GM23248 (cell line): Measurements from ENCODE around the gene OGT. TPM values are rescaled to one million over a fixed set of nuclear protein-coding genes. Genes with fewer than 3 reads are reported as not detected.

Experiments
- DNase-seq: peaks from one replicate; pipeline ENCODE4 v3.0.0-alpha.2; 2015
- H2AFZ ChIP-seq: fragments of 200-600 bp; sonication (generic); 2 replicates; pipeline ENCODE4 v1.6.1; 2016; ENCODE audit warnings: antibody characterized with exemption
- H3F3A ChIP-seq: fragments of 200-600 bp; sonication (generic); 2 replicates; pipeline ENCODE4 v1.6.1; 2016; ENCODE audit warnings: mild to moderate bottlenecking, antibody characterized with exemption, mixed run types; ENCODE audit not compliant: insufficient read depth
- H3K27ac ChIP-seq: fragments of 200-600 bp; sonication (generic); 2 replicates; pipeline ENCODE4 v1.5.1; 2016; ENCODE audit warnings: mild to moderate bottlenecking
- H3K27me3 ChIP-seq: fragments of 200-600 bp; sonication (generic); replicated peaks from 2 replicates; pipeline ENCODE4 v1.6.1; 2016; ENCODE audit warnings: mild to moderate bottlenecking; ENCODE audit not compliant: insufficient read depth
- H3K36me3 ChIP-seq: fragments of 200-600 bp; sonication (generic); 2 replicates; pipeline ENCODE4 v1.6.1; 2016; ENCODE audit warnings: low read depth, mild to moderate bottlenecking
- H3K4me1 ChIP-seq: fragments of 200-600 bp; sonication (generic); 2 replicates; pipeline ENCODE4 v1.6.1; 2016; ENCODE audit warnings: mild to moderate bottlenecking; ENCODE audit not compliant: insufficient read depth
- H3K4me2 ChIP-seq: fragments of 200-600 bp; sonication (generic); one replicate; pipeline ENCODE4 v1.6.1; 2016; ENCODE audit warnings: mild to moderate bottlenecking; ENCODE audit not compliant: unreplicated experiment
- H3K4me3 ChIP-seq: fragments of 200-600 bp; sonication (generic); 2 replicates; pipeline ENCODE4 v1.5.1; 2016; ENCODE audit warnings: mild to moderate bottlenecking
- H3K79me2 ChIP-seq: fragments of 200-600 bp; sonication (generic); 2 replicates; pipeline ENCODE4 v1.6.1; 2016; ENCODE audit warnings: mild to moderate bottlenecking; ENCODE audit not compliant: insufficient read depth
- H3K9ac ChIP-seq: fragments of 200-600 bp; sonication (generic); 2 replicates; pipeline ENCODE4 v1.6.1; 2016; ENCODE audit warnings: mild to moderate bottlenecking
- H3K9me2 ChIP-seq: fragments of 200-600 bp; sonication (generic); 2 replicates; pipeline ENCODE4 v1.6.1; 2016; ENCODE audit warnings: mixed run types, mild to moderate bottlenecking, moderate library complexity; ENCODE audit not compliant: insufficient read depth
- H3K9me3 ChIP-seq: fragments of 200-600 bp; sonication (generic); one replicate; pipeline ENCODE4 v1.6.1; 2017; ENCODE audit warnings: low read depth
- H4K20me1 ChIP-seq: fragments of 200-600 bp; sonication (generic); 2 replicates; pipeline ENCODE4 v1.6.0; 2016; ENCODE audit not compliant: insufficient read depth
- EZH2 ChIP-seq: fragments of 200-600 bp; sonication (generic); IDR thresholded peaks from 2 replicates; pipeline ENCODE4 v1.6.1; 2018; ENCODE audit warnings: antibody characterized with exemption, mild to moderate bottlenecking; ENCODE audit not compliant: insufficient read depth, poor library complexity, severe bottlenecking
- EZH2phosphoT487 ChIP-seq: fragments of 200-600 bp; sonication (generic); IDR thresholded peaks from 2 replicates; pipeline ENCODE4 v1.6.1; 2018; ENCODE audit warnings: antibody characterized with exemption, moderate library complexity, mild to moderate bottlenecking, low read depth; ENCODE audit not compliant: insufficient read depth
- WGBS, 2 experiments: methylation state at CpG; one replicate each; pipeline ENCODE4 v1.1.6; 2015 to 2017; ENCODE audit warnings: low lambda C conversion rate in 2 of 2, low coverage in 1 of 2; ENCODE audit errors: missing lambda C conversion rate in 2 of 2; 5-methylcytosine and 5-hydroxymethylcytosine counted together
- in situ Hi-C: fragments of 300-500 bp; cut with MboI; formaldehyde crosslinking; loops from 2 replicates; pipeline ENCODE4 v1.15.0; 2020
- polyA plus RNA-seq: library from polyadenylated mRNA; unstranded; fragments of >200 nt; fragmentation: Nextera tagmentation; extraction: Ambion mirVana; gene quantifications from 2 replicates; pipeline ENCODE4 v1.2.1, GENCODE V29; 2016
- total RNA-seq: library from RNA; depleted of rRNA; stranded (reverse); fragments of >200 nt; shearing (Covaris generic); gene quantifications from 2 replicates; pipeline ENCODE4 v1.2.3, GENCODE V29; 2014

The OGT gene
- total and polyA plus RNA-seq, 2 experiments from 2014 or later = 42.1 to 97.1 TPM

DNA sequence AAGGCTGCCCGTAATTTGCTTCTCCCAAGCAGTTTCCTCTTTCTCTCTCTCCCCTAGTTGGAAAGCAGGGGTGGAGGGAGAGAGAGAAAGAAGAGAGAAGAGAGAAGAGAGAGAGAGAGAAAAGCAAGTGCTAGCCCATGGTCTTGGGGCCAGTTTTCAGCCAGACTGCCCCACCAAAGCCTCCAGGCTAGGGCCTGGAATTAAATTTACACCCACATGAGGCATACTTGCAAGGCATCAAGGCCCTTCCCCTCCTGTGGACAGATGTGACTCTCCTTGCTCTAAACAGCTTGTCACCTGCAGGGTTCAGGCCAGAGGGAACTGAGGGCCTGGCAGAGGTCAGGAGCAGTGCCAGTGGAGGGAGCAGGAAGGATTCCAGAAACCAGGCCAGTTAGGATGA is 87.1 kb downstream of the OGT start:
- 80 to 100% methylated on average over 1 of the region's 1 CpG for WGBS, 2 experiments
- no peaks in the 10 kb centered on the region for H3K36me3 ChIP-seq
- no peaks in the 10 kb centered on the region for H3F3A ChIP-seq
- H4K20me1 ChIP-seq = no peaks in the 10 kb centered on the region
- TF ChIP-seq EZH2phosphoT487 = no peak
- no peak for TF ChIP-seq EZH2
- no peak overlapping the region for H2AFZ ChIP-seq
- H3K79me2 ChIP-seq = no peaks in the 10 kb centered on the region
- H3K9ac ChIP-seq = no peak overlapping the region
- no peak for DNase-seq
- in situ Hi-C loops = no loop called here
- H3K4me3 ChIP-seq = no peak overlapping the region
- no peaks in the 10 kb centered on the region for H3K27me3 ChIP-seq
- peaks cover 11% of the 10 kb centered on the region; the same call in 1 of the 2 replicates for H3K4me1 ChIP-seq
- H3K9me3 ChIP-seq = no peaks in the 10 kb centered on the region
- H3K4me2 ChIP-seq = no peak overlapping the region
- no peak overlapping the region for H3K27ac ChIP-seq
- no peaks in the 10 kb centered on the region for H3K9me2 ChIP-seq

DNA sequence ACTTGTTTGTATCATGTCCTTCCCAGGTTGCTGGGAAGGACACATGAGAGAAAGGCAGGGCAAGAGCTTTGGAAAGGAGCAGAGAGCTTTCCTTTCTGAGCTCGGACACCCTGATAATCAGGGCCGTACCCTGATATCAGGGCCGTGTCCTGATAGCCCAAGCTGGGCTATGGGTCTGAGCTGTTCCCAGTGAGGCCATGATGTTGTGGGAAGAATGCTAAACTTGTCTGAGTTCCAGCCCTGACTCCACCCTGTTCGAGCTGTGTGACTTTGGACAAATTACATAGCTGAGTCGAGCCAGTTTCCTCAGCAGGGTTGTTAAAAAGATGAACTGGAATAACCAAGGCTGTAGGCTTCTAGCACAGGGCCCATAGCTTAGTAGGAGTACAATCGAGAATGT is 88.7 kb downstream of the OGT start:
- H3K79me2 ChIP-seq = no peaks in the 10 kb centered on the region
- TF ChIP-seq EZH2phosphoT487 (no peak), EZH2 (no peak)
- no peak overlapping the region for H3K9ac ChIP-seq
- no peak overlapping the region for H3K4me2 ChIP-seq
- in situ Hi-C loops = no loop called here
- no peak overlapping the region for H2AFZ ChIP-seq
- WGBS, 2 experiments = 24 to 32% methylated on average over 5 to 6 of the region's 6 CpGs
- no peaks in the 10 kb centered on the region for H3K27me3 ChIP-seq
- H3F3A ChIP-seq = no peaks in the 10 kb centered on the region
- peaks cover 11% of the 10 kb centered on the region; the same call in 1 of the 2 replicates for H3K4me1 ChIP-seq
- peak overlapping the region; percentile 18; the same call in 1 of the 2 replicates for H3K27ac ChIP-seq
- no peaks in the 10 kb centered on the region for H3K9me2 ChIP-seq
- peak; percentile 56 for DNase-seq
- no peaks in the 10 kb centered on the region for H4K20me1 ChIP-seq
- no peaks in the 10 kb centered on the region for H3K9me3 ChIP-seq
- H3K4me3 ChIP-seq = no peak overlapping the region
- no peaks in the 10 kb centered on the region for H3K36me3 ChIP-seq

DNA sequence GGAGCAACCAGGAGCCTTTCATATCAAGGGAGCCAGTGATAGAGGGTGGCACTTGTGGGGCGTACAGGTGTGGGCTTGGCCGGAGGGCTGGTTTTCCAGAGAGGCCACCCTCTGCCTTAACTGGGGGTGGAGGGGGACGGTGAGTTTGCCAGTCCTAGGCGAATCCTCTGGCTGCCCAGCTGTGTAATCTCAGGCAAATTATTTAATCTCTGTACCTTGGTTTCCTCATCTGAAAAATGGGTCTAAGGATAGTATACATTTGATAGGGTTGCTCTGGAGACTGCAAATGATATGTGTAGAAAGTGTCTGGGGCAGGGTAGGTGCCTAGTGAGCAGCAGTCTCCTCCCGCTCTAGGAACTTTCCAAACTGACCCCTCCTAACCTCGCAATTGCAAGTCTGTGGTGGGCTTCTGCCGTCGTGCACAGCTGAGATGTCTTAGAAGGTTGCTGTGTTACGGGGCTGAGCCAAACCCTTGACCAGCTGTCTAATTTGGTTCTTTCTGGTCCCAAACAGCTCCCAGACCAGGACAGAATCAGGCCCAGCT is 89.2 kb downstream of the OGT start:
- 85 to 96% methylated on average over 7 to 9 of the region's 9 CpGs for WGBS, 2 experiments
- Histone ChIP-seq H3K27ac (peak overlapping the region; percentile 35), H3K79me2 (no peaks in the 10 kb centered on the region), H3K4me2 (no peak overlapping the region), H3F3A (no peaks in the 10 kb centered on the region), H4K20me1 (no peaks in the 10 kb centered on the region), H3K9me2 (no peaks in the 10 kb centered on the region), H3K4me1 (peaks cover 11% of the 10 kb centered on the region; the same call in 1 of the 2 replicates), H3K9ac (no peak overlapping the region), H3K36me3 (no peaks in the 10 kb centered on the region), H3K9me3 (no peaks in the 10 kb centered on the region), H3K4me3 (no peak overlapping the region), H3K27me3 (no peaks in the 10 kb centered on the region), H2AFZ (no peak overlapping the region)
- no peak for TF ChIP-seq EZH2phosphoT487
- no peak for TF ChIP-seq EZH2
- in situ Hi-C loops = no loop called here
- DNase-seq = no peak

DNA sequence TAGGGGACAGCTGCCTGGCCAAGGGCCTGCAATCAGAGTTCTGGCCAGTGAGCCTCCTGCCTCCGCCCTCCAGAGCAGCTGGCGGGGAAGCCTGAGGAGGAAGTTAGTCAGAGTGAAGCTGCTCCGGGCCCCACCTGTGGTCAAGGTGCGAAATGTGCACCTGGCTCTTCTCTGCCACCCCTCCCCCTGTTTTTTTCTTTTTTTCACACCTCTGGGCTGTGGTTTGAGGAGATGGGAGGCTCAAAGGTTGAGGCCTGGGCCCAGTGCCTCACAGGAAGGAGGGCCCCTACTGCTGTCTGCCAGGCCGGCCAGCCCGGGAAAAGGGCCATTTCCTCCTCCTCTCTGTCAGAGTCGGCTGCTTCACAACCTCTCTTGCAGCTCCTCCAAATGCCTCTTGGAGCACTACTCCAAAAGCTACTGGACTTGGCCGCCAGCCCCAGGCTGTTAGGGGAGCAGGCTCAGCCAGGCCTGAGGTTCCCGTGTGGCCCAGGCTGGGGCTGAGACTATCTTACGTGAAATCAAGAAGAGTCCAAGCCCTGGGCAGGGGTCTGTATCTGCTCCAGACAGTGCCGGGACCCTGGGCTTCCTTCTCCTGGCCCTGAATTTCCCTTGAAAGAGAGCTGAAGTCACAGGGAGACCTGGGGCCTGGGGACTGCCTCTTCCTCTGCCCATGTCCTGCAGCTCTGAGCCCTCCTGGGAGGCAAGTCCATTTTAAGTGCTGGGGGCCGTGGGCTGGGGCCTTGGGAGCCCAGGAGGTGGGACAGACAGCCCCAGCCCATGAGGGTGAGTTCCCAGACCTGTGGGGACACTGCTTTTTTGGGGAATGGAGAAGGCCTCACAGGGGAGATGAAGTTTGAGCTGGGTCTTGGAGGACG is 89.9 kb downstream of the OGT start:
- Histone ChIP-seq H3K4me1 (peaks cover 11% of the 10 kb centered on the region; the same call in 1 of the 2 replicates), H3F3A (no peaks in the 10 kb centered on the region), H2AFZ (no peak overlapping the region), H3K9me3 (no peaks in the 10 kb centered on the region), H3K79me2 (no peaks in the 10 kb centered on the region), H3K4me2 (no peak overlapping the region), H3K4me3 (no peak overlapping the region), H3K27ac (peak overlapping the region; percentile 53), H3K36me3 (no peaks in the 10 kb centered on the region), H3K27me3 (no peaks in the 10 kb centered on the region), H4K20me1 (no peaks in the 10 kb centered on the region), H3K9me2 (no peaks in the 10 kb centered on the region), H3K9ac (peak overlapping the region; percentile 28; the same call in 1 of the 2 replicates)
- WGBS, 2 experiments = 35 to 37% methylated on average over 11 to 13 of the region's 13 CpGs
- in situ Hi-C loops = no loop called here
- DNase-seq = peak; percentile 78
- TF ChIP-seq EZH2 (no peak), EZH2phosphoT487 (no peak)
